HG02642 (cell line): ENCODE data around the gene PPP1R7.

ENCODE experiments used
- ATAC-seq: cut with Tn5 transposase; IDR thresholded peaks from one replicate; pipeline ENCODE4 v1.9.1; 2021; ENCODE audit warnings: mild to moderate bottlenecking; ENCODE audit not compliant: unreplicated experiment, poor library complexity

Gene PPP1R7

GRCh38 chr2:241118737-241119505 lies 31.3 kb upstream of the PPP1R7 start:
- ATAC-seq: no peak

- no peak for ATAC-seq
These were observed 29.8 kb upstream of the PPP1R7 start for GRCh38 chr2:241120440-241120839.

GRCh38 chr2:241121008-241121407 lies 29.3 kb upstream of the PPP1R7 start:
- no peak for ATAC-seq

GRCh38 chr2:241122376-241123002 lies 27.8 kb upstream of the PPP1R7 start:
- no peak for ATAC-seq

- no peak for ATAC-seq
These were observed 26.3 kb upstream of the PPP1R7 start for GRCh38 chr2:241123816-241124536.

GRCh38 chr2:241125626-241126025 lies 24.6 kb upstream of the PPP1R7 start:
- no peak for ATAC-seq

- no peak for ATAC-seq
These were observed 24.1 kb upstream of the PPP1R7 start for GRCh38 chr2:241126201-241126611.

GRCh38 chr2:241126771-241127202 lies 23.5 kb upstream of the PPP1R7 start:
- ATAC-seq: no peak

- ATAC-seq: no peak
These were observed 22.0 kb upstream of the PPP1R7 start for GRCh38 chr2:241128266-241128665.

GRCh38 chr2:241129086-241129871 lies 21.0 kb upstream of the PPP1R7 start:
- no peak for ATAC-seq

- ATAC-seq: no peak
These were observed 20.0 kb upstream of the PPP1R7 start for GRCh38 chr2:241130316-241130715.

GRCh38 chr2:241131531-241131930 lies 18.7 kb upstream of the PPP1R7 start:
- no peak for ATAC-seq

- ATAC-seq: no peak
These were observed 17.5 kb upstream of the PPP1R7 start for GRCh38 chr2:241132538-241133435.

GRCh38 chr2:241133436-241133820 lies 16.8 kb upstream of the PPP1R7 start:
- no peak for ATAC-seq

GRCh38 chr2:241134711-241135110 lies 15.6 kb upstream of the PPP1R7 start:
- no peak for ATAC-seq

- no peak for ATAC-seq
These were observed 14.5 kb upstream of the PPP1R7 start for GRCh38 chr2:241135737-241136136.

- no peak for ATAC-seq
These were observed 14.1 kb upstream of the PPP1R7 start for GRCh38 chr2:241136191-241136590.

GRCh38 chr2:241136661-241137260 lies 13.5 kb upstream of the PPP1R7 start:
- ATAC-seq: no peak
